SJSA1 (cell line): Measurements from ENCODE around the gene TIMM13. TPM values are rescaled to one million over a fixed set of nuclear protein-coding genes. Genes with fewer than 3 reads are reported as not detected.
"Not testable (repeated sequence)": the region's sequence is repeated elsewhere in the genome, so short reads cannot be mapped to it uniquely, and the experiment has no call there.

Source experiments
- DNase-seq, 2 experiments: peaks; one replicate each; pipeline ENCODE4 v3.0.0-alpha.2; 2015 to 2020; ENCODE audit warnings: low spot score in 2 of 2, low read depth in 1 of 2
- H3K27ac ChIP-seq: fragments of 250-450 bp; sonication (Bioruptor Pico); 2 replicates; pipeline ENCODE4 v1.5.1; 2020; ENCODE audit warnings: mild to moderate bottlenecking, moderate library complexity
- H3K27me3 ChIP-seq: fragments of 250-450 bp; sonication (Bioruptor Pico); replicated peaks from 2 replicates; pipeline ENCODE4 v1.5.1; 2020; ENCODE audit warnings: mild to moderate bottlenecking, moderate library complexity
- H3K36me3 ChIP-seq: fragments of 250-450 bp; sonication (Bioruptor Pico); 2 replicates; pipeline ENCODE4 v1.5.1; 2020; ENCODE audit warnings: mild to moderate bottlenecking
- H3K4me1 ChIP-seq: fragments of 250-450 bp; sonication (Bioruptor Pico); replicated peaks from 2 replicates; pipeline ENCODE4 v1.6.1; 2021; ENCODE audit warnings: mild to moderate bottlenecking
- H3K4me3 ChIP-seq: fragments of 250-450 bp; sonication (Bioruptor Pico); 2 replicates; pipeline ENCODE4 v1.5.1; 2020; ENCODE audit warnings: mild to moderate bottlenecking
- H3K9me3 ChIP-seq: fragments of 250-450 bp; sonication (Bioruptor Pico); replicated peaks from 2 replicates; pipeline ENCODE4 v1.5.1; 2020; ENCODE audit warnings: mild to moderate bottlenecking
- total RNA-seq: library from RNA; depleted of rRNA; stranded (reverse); fragments of >200 nt; shearing (Covaris generic); gene quantifications from 2 replicates; pipeline ENCODE4 v1.2.3, GENCODE V29; 2014

Gene TIMM13
- total RNA-seq, 1 experiment from 2014 or later, result 48.8 TPM

DNA sequence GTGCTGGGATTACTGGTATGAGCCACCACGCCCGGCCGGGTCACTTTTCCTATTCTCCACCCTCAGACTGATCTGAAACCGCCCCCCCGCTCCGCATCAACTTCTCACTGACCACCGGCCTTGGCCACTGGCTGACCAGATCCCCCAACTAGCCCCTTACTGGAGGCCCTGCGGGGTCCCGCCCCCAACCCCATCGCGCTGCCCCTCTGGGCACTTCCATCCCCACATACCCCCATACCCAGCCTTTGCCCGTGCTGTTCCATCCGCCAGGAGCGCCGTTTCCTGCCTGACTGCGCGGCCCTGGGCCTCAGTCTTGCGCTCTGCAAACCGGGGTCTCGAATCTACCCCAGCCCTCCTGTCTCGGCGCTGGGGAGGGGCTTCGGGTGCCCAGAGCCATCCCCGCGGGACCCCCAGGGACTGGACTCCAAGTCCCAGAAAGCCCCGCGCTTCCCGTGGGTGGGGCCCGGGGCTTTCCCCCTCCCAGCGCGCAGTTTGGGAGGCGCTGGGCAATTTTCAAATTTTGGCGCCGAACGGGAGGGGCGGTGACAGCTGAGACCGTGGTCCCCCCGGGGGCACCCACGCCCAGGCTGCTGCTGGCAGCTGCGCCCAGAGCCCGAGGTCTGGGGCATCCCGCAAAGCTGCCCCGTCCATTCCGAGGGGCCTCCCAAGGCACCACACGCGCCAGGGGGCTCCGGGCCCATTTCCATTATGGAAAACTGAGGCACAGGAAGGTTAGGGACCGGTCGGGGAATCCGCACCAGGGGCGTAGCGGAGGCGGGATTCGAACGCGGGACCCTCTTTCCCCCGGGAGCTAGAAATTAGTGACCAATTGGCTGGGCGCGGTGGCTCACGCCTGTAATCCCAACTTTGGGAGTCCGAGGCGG, 34.6 kb upstream of the TIMM13 start:
- Histone ChIP-seq H3K27ac (peak overlapping the region; percentile 97), H3K36me3 (no peaks in the 10 kb centered on the region; the same call in 1 of the 2 replicates), H3K27me3 (no peaks in the 10 kb centered on the region), H3K9me3 (no peaks in the 10 kb centered on the region), H3K4me3 (peak overlapping the region; percentile 48), H3K4me1 (peaks cover 27% of the 10 kb centered on the region)
- peak; percentile 92 to 97 for DNase-seq

DNA sequence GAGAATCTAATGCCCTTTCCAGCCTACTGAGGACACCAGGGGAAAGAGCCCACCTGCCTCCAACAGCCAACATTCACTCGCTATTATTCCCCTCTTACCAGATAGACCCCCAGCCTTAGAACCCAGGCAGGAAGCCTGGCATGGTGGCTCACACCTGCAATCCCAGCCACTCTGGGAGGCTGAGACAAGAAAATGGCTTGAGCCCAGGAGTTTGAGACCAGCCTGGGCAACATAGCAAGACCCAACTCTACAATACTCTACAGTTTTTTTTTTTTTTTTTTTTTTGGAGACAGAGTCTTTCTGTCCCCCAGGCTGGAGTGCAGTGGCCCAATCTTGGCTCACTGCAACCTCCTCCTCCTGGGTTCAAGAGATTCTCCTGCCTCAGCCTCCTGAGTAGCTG, 32.9 kb upstream of the TIMM13 start:
- no peak for DNase-seq
- H3K36me3 ChIP-seq, result peaks cover 15% of the 10 kb centered on the region
- peaks cover 35% of the 10 kb centered on the region for H3K4me1 ChIP-seq
- H3K9me3 ChIP-seq, result 0 out of 2 replicates have a peak, but pooled peaks cover 2% of the 10 kb centered on the region
- no peak overlapping the region for H3K4me3 ChIP-seq
- H3K27ac ChIP-seq, result no peak overlapping the region
- H3K27me3 ChIP-seq, result no peaks in the 10 kb centered on the region

DNA sequence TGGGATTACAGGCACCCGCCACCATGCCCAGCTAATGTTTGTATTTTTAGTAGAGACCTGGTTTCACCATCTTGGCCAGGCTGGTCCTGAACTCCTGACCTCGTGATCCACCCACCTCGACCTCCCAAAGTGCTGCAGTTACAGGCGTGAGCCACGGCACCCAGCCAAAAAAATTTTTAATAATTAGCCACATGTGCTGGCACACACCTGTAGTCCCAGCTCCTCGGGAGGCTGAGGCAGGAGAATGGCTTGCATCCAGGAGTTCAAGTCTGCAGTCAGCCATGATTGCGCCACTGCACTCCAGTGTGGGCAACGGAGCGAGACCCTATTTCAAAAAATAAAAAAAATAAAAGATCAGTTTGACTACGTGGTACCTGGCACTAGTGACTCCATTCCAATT, 31.4 kb upstream of the TIMM13 start:
- H3K27me3 ChIP-seq, H3K4me3 ChIP-seq, H3K27ac ChIP-seq: not testable (repeated sequence)

DNA sequence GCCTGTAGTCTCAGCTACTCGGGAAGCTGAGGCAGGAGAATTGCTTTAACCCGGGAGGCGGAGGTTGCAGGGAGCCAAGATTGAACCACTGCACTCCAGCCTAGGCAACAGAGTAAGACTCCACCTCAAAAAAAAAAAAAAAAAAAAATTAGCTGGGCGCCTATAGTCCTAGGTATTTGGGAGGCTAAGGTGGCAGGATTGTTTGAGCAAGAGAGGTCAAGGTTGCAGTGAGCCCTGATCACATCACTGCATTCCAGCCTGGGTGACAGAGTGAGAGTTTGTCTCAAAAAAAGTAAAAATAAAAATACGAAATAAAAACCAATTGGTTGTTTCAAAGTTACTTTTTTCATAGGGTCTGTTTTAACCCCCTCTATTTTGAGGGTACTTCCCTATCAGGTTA, 30.7 kb upstream of the TIMM13 start:
- 0 out of 2 replicates have a peak, but pooled peaks cover 2% of the 10 kb centered on the region for H3K9me3 ChIP-seq
- H3K36me3 ChIP-seq, result peaks cover 33% of the 10 kb centered on the region
- H3K27me3 ChIP-seq, result no peaks in the 10 kb centered on the region
- no peak overlapping the region for H3K4me3 ChIP-seq
- no peak overlapping the region for H3K27ac ChIP-seq
- no peak for DNase-seq
- H3K4me1 ChIP-seq, result peaks cover 37% of the 10 kb centered on the region

More for the DNA sequence above, 31.4 kb upstream of the TIMM13 start:
- H3K4me1 ChIP-seq, result peaks cover 43% of the 10 kb centered on the region
- H3K36me3 ChIP-seq, result peaks cover 26% of the 10 kb centered on the region
- not testable (repeated sequence) for H3K9me3 ChIP-seq, DNase-seq

DNA sequence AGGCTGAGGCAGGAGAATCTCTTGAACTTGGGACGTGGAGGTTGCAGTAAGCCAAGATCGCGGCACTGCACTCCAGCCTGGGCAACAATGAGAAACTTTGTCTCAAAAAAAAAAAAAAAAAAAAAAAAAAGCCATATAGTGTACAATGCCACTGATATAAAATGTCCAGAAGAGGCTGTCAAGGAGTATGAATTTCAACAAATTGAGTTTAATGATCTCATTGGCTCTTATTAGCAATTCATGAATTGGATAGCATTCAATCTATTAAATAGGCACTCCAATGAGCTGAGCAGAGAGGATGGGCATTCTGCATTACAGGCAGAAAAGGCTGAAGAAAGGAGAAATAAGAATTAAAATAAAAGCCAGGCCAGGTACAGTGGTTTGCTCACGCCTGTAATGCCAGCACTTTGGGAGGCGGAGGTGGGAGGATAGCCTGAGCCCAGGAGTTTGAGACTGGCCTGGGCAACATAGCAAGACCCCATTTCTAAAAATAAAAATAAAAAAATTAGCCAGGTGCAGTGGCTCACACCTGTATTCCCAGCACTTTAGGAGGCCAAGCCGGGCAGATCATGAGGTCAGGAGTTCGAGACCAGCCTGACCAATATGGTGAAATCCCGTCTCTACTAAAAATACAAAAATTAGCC, 30.1 kb upstream of the TIMM13 start:
- Histone ChIP-seq H3K4me1 (peaks cover 34% of the 10 kb centered on the region), H3K27me3 (no peaks in the 10 kb centered on the region), H3K4me3 (peak overlapping the region; percentile 98), H3K27ac (peak overlapping the region; percentile 58; the same call in 1 of the 2 replicates), H3K36me3 (peaks cover 35% of the 10 kb centered on the region), H3K9me3 (0 out of 2 replicates have a peak, but pooled peaks cover 2% of the 10 kb centered on the region)
- no peak for DNase-seq

DNA sequence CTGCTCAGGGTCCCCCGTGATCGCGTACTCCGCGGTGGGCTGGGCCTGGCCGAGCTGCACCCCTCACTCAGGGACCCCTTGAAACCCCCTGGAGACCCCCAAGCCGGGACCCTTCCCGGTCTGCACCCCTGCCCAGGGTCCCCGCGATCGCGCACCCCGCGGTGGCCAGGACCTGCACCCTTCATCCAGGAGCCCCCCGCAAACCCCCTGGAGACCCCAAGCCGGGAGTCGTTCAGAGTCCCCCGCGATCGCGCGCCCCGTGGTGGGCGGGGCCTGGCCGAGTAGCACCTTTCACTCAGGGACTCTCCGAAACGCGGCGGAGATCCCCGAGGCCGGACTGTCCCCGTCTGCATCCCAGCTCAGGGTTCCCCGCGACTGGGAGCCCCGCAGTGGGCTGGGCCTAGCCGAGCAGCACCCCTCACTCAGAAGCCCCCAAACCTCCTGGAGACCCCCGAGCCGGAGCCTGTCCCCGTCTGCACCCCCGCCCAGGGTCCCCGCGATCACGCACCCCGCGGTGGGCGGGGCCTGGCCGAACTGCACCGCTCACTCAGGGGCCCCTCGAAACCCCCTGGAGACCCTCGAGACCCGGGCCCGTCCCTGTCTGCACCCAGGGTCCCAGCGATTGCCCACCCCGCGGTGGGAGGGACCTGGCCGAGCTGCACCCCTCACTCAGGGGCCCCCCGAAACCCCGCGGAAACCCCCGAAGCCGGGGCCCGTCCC, 28.6 kb upstream of the TIMM13 start:
- DNase-seq, result peak in 1 of 2 experiments; percentile 56
- H3K9me3 ChIP-seq, result 0 out of 2 replicates have a peak, but pooled peaks cover 2% of the 10 kb centered on the region
- H3K27me3 ChIP-seq, result no peaks in the 10 kb centered on the region
- H3K4me3 ChIP-seq, result peak overlapping the region; percentile 98
- peaks cover 49% of the 10 kb centered on the region for H3K36me3 ChIP-seq
- peaks cover 19% of the 10 kb centered on the region for H3K4me1 ChIP-seq
- peak overlapping the region; percentile 57 for H3K27ac ChIP-seq

DNA sequence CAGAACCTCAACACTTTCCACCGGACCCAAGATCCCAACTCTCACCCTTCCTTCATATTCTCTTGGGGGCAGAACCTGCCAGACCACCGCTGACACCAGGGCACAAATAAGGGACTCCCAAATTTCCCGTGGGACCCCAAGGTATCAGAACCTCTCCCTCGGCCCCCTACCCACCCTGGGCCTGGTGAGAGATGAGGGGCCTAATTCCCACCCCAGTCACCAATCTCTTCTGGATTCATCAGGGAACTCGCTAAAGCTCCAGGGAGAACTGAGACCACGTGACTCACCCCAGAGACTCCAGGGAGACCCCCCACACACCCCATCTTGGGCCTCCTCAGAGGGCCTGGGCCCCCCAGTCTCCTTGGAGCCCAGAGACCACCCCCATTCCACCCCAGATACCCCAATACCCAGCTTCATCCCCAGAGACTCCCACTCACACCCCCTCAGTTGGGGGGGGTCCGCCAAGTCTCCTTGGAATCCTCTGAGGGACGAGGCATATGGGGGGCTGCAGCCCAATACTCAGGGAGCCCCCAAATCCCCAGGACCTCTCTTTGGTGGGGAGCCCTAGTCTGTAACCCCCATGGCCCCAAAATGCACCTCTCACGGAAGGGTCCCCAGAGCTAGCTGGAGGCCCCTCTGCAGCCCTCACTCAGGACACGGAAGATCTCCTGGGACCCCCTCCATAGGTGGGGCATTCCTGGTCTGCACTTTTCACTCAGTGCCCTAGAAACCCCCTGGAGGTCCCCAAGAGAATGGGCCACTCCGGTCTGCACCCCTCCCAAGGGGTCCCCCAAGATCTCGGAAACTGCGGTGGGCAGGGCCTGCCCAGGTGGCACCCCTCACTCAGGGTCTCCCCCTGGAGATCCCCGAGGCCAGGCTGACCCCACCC, 27.8 kb upstream of the TIMM13 start:
- peaks cover 57% of the 10 kb centered on the region for H3K36me3 ChIP-seq
- H3K4me1 ChIP-seq, result peaks cover 18% of the 10 kb centered on the region
- 0 out of 2 replicates have a peak, but pooled peaks cover 2% of the 10 kb centered on the region for H3K9me3 ChIP-seq
- no peaks in the 10 kb centered on the region for H3K27me3 ChIP-seq
- DNase-seq, result no peak
- H3K27ac ChIP-seq, result 0 out of 2 replicates have a peak overlapping the region, but pooled peaks have one; percentile 57
- H3K4me3 ChIP-seq, result peak overlapping the region; percentile 98

DNA sequence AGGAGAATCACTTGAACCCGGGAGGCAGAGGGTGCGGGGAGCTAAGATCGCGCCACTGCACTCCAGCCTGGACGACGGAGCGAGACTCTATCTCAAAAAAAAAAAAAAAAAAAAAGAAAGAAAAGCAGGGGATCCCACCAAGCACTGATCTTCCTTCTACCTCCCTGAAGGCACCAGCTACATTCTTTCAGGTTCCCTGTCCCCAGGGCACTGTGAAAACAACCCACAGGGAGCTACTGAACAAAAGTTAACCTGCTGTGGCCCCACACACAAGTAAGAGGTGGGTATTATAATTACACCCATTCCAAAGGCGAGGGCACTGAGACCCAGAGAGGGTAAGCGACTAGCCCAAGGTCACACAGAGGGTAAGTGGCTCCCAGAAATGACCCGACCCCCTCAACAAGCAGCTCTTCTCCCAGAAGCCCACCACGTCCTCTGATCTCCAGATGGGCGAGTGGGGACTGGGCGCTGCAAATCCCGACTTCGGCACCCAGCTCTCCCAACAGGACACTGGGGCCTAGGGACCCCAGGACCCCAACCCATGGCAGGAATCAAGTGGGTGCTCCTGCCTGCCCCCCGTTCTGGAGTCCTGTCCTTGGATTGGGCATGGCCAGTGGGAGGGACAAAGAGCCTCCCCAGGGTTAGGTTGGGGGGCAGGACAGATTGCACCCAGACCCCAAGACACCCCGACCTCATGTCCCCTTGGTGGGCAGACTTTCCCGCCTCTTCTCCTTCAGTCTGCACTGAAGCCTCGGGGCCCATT, 27.0 kb upstream of the TIMM13 start:
- peaks cover 18% of the 10 kb centered on the region for H3K4me1 ChIP-seq
- peaks cover 63% of the 10 kb centered on the region for H3K36me3 ChIP-seq
- 0 out of 2 replicates have a peak, but pooled peaks cover 2% of the 10 kb centered on the region for H3K9me3 ChIP-seq
- DNase-seq, result no peak
- no peak overlapping the region for H3K27ac ChIP-seq
- peak overlapping the region; percentile 98 for H3K4me3 ChIP-seq
- H3K27me3 ChIP-seq, result no peaks in the 10 kb centered on the region

DNA sequence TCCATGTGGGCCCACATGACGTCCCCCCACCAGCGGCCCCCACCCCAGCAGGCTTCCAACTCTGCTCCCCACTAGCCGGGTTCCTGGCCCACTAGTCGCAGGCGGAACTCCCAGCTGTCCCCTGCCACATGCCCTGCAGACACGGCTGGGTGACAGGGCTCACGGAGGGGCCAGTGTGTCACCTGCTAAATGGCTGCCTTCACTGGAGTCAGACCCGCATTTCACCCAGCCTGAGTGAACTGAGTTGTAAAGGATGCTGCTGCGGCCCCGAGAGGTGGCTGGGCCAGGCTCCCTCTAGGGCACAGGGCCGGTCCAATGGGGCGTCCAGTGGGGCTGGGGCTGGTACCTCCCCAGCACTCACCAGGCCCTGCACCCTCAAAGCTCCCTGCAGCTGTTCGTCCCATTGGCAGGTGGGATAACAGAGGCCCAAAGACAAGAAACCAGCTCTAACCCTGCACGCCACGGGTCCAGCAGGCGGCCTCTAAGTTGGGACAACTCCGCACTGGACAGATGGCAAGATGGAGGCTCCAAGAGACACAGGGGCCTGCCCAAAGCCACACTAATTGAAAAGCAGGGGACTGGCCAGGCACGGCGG, 26.1 kb upstream of the TIMM13 start:
- DNase-seq, result no peak
- Histone ChIP-seq H3K27ac (no peak overlapping the region), H3K4me3 (no peak overlapping the region), H3K9me3 (0 out of 2 replicates have a peak, but pooled peaks cover 2% of the 10 kb centered on the region), H3K27me3 (no peaks in the 10 kb centered on the region), H3K4me1 (peaks cover 27% of the 10 kb centered on the region), H3K36me3 (peaks cover 72% of the 10 kb centered on the region)

DNA sequence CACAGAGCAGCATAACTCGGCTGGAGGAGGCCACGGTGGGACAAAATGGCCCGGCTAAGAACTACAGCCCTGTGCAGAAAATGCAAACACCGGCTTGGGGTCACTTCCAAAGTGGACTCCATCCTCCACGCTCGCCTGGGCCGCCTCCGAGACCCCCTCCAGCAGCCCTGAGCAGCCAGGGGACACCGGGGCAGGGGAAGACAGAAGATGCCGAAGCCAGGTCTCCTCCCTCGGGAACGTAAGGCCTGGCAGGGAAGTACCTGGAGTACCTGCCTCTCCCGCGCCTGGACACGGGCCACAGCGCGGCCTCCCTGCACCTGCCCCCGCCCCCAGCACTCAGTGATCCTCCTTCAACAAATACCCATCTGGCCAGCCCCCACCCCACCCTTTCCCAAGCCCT, 24.4 kb upstream of the TIMM13 start:
- H3K4me3 ChIP-seq, result no peak overlapping the region
- H3K9me3 ChIP-seq, result 0 out of 2 replicates have a peak, but pooled peaks cover 2% of the 10 kb centered on the region
- H3K36me3 ChIP-seq, result peaks cover 87% of the 10 kb centered on the region
- no peak for DNase-seq
- no peaks in the 10 kb centered on the region for H3K27me3 ChIP-seq
- no peak overlapping the region for H3K27ac ChIP-seq
- H3K4me1 ChIP-seq, result peaks cover 24% of the 10 kb centered on the region

DNA sequence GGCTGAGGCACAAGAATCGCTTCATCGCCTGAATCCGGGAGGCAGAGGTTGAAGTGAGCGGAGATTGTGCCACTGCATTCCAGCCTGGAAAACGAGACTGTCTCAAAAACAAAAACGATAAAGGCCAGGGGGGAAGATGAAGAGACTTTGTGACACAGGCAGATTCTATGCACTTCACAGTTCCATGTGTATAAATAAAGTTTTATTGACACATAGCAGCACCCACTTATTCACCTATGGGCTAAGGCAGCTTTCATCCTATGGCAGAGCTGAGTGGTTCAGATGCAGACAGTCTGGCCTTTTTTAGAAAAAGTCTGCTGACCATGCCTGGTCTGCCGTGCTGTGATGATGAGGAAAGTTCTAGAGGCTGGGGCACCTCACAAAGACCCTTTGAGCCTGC, 23.8 kb upstream of the TIMM13 start:
- Histone ChIP-seq H3K36me3 (peaks cover 87% of the 10 kb centered on the region), H3K4me1 (peaks cover 24% of the 10 kb centered on the region), H3K4me3 (no peak overlapping the region), H3K27me3 (no peaks in the 10 kb centered on the region), H3K9me3 (no peaks in the 10 kb centered on the region), H3K27ac (no peak overlapping the region)
- no peak for DNase-seq

DNA sequence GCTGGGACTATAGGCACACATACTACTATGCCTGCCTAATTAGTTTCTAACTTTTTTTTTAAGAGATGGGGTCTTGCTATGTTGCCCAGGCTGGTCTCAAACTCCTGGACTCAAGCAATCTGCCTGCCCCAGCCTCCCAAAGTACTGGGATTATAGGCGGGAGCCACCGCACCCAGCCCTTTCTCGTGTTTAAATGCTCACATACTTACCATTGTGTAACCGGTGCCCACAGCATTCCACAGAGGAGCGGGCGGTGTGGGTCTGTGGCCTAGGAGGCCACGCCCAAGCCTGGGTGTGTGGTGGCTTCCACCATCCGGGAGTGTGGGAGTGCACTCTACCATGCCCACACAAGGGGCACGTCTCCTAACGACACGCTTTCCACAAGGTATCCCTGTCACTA, 21.6 kb upstream of the TIMM13 start:
- DNase-seq, result peak; percentile 19 to 75
- peaks cover 10% of the 10 kb centered on the region for H3K4me1 ChIP-seq
- peaks cover 78% of the 10 kb centered on the region for H3K36me3 ChIP-seq
- H3K4me3 ChIP-seq, result no peak overlapping the region
- no peaks in the 10 kb centered on the region for H3K27me3 ChIP-seq
- no peaks in the 10 kb centered on the region for H3K9me3 ChIP-seq
- H3K27ac ChIP-seq, result no peak overlapping the region
